ENCODE data around the gene ZMYND8.

Gene ZMYND8

GRCh38 chr20:47167846-47168245, 188.7 kb downstream of the ZMYND8 start:
- no peak for DNase-seq

DNA sequence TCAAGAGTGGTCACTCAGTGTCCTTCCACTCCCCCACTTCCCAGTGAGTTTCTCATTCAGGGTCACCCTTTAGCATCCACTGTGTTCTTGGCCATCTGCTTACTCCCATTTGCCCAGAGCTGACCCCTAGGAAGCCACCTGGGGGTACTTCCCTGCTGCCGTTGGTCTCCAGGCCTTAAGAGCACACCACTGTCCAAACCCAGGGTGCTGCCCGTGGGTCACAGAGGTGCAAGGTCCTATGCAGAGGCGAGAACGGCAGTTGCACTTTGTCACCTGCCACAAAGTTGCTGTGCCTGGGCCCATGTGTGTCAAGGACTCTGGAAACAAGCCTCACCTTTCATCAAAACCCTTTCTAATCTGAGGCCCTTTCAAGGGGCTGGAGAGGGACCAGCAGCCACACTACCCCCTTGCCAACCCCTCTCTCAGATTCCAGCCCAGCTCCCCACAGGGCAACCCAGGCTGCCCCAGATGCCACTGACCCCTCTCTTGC, 191.1 kb downstream of the ZMYND8 start:
- no peak for DNase-seq

- DNase-seq: no peak
Measured at GRCh38 chr20:47164140-47164539, 192.4 kb downstream of the ZMYND8 start.

- DNase-seq: no peak
Measured at GRCh38 chr20:47161411-47161810, 195.1 kb downstream of the ZMYND8 start.

GRCh38 chr20:47160992-47161391, 195.5 kb downstream of the ZMYND8 start:
- no peak for DNase-seq

- no peak for DNase-seq
Measured at GRCh38 chr20:47160240-47160639, 196.3 kb downstream of the ZMYND8 start.
